A673 (cell line): ENCODE measurements around the gene DHRS1. TPM values are rescaled to one million over a fixed set of nuclear protein-coding genes. Genes with fewer than 3 reads are reported as not detected.
A peak's percentile ranks its signal among the peaks of the same experiment; 100 is the strongest.

Experiments used
- BruUV-seq: library from RNA; stranded (reverse); fragments of 400-500 nt; replicated peaks from 2 replicates; lab custom pipeline; 2021; lab: Mats Ljungman, UMichigan
- CTCF ChIA-PET: fragments of 300-600 bp; sonication (Branson Sonifier 250); formaldehyde crosslinking; loops from one replicate; lab custom pipeline; 2022; ENCODE audit warnings: antibody characterized with exemption; lab: Charles Lee
- POLR2A ChIA-PET: fragments of 300-600 bp; sonication (Branson Sonifier 250); formaldehyde crosslinking; loops from one replicate; lab custom pipeline; 2022; ENCODE audit warnings: antibody characterized with exemption; ENCODE audit not compliant: low non-redundant PET; lab: Charles Lee
- DNase-seq: peaks from one replicate; pipeline ENCODE4 v3.0.0-alpha.2; 2015; ENCODE audit warnings: low spot score
- H3K27ac ChIP-seq: fragments of 200-600 bp; sonication (generic); 2 replicates; pipeline ENCODE4 v1.5.1; 2016; ENCODE audit warnings: mixed run types, low read depth, mild to moderate bottlenecking, mixed read lengths, antibody characterized with exemption, low read length; ENCODE audit not compliant: poor library complexity, severe bottlenecking
- H3K27me3 ChIP-seq: fragments of 200-600 bp; sonication (generic); replicated peaks from 2 replicates; pipeline ENCODE4 v1.6.1; 2017; ENCODE audit warnings: mixed run types, low read depth, mild to moderate bottlenecking, mixed read lengths, antibody characterized with exemption, low read length; ENCODE audit not compliant: insufficient read depth, poor library complexity
- H3K36me3 ChIP-seq: fragments of 200-600 bp; sonication (generic); 2 replicates; pipeline ENCODE4 v1.6.1; 2016; ENCODE audit warnings: mixed run types, mild to moderate bottlenecking, mixed read lengths, antibody characterized with exemption, low read length; ENCODE audit not compliant: insufficient read depth, poor library complexity, severe bottlenecking
- H3K4me1 ChIP-seq: fragments of 200-600 bp; sonication (generic); 2 replicates; pipeline ENCODE4 v1.6.1; 2017; ENCODE audit warnings: mixed run types, mild to moderate bottlenecking, mixed read lengths, antibody characterized with exemption, low read length; ENCODE audit not compliant: insufficient read depth, poor library complexity, severe bottlenecking
- H3K4me3 ChIP-seq: fragments of 200-600 bp; sonication (generic); 2 replicates; pipeline ENCODE4 v1.5.1; 2016; ENCODE audit warnings: low read depth, mixed run types, mild to moderate bottlenecking, mixed read lengths, low read length; ENCODE audit not compliant: poor library complexity, severe bottlenecking
- H3K9me3 ChIP-seq: fragments of 200-600 bp; sonication (generic); 2 replicates; pipeline ENCODE4 v1.6.1; 2016; ENCODE audit warnings: mixed run types, low read depth, mild to moderate bottlenecking, mixed read lengths, antibody characterized with exemption, low read length; ENCODE audit not compliant: poor library complexity, severe bottlenecking
- EZH2 ChIP-seq: fragments of 200-600 bp; sonication (generic); IDR thresholded peaks from 2 replicates; pipeline ENCODE4 v1.6.1; 2017; ENCODE audit warnings: borderline replicate concordance, low read depth, mild to moderate bottlenecking, mixed read lengths, antibody characterized with exemption, low read length; ENCODE audit not compliant: poor library complexity, severe bottlenecking
- intact Hi-C: fragments of 100-400 bp; cut with micrococcal nuclease; formaldehyde crosslinking; loops from one replicate; pipeline ENCODE4 v1.10.0; 2022; ENCODE audit not compliant: unreplicated experiment
- total RNA-seq: library from RNA; stranded (reverse); gene quantifications from 2 replicates; pipeline ENCODE4 v1.2.3, GENCODE V29; 2021
- TF ChIP-seq, protein P1 (sequence below): fragments of 300-800, 200-600 bp; sonication (generic); conservative IDR thresholded peaks from 2 replicates; pipeline ENCODE4 v1.5.1; 2017; ENCODE audit warnings: low read depth, mild to moderate bottlenecking, antibody characterized with exemption, low read length, moderate library complexity, mixed read lengths

Gene DHRS1
- total RNA-seq, 1 experiment from 2014 or later: 13.3 TPM

GRCh38 chr14:24332268-24332993 lies 32.9 kb upstream of the DHRS1 start:
- Histone ChIP-seq H3K27ac (no peak overlapping the region), H3K27me3 (no peaks in the 10 kb centered on the region), H3K36me3 (no peaks in the 10 kb centered on the region), H3K4me3 (no peak overlapping the region), H3K9me3 (no peaks in the 10 kb centered on the region), H3K4me1 (peaks cover 10% of the 10 kb centered on the region)
- CTCF ChIA-PET: interaction anchor here (0.9 to 4.8 kb wide), 6 partner anchors 15 to 104 kb away, joined by 3 to 101 read pairs (median 5); partner anchors contain the start of genes CBLN3, CIDEB, KHNYN and NYNRIN
- POLR2A ChIA-PET: interaction anchor here (1.0 kb wide), 1 partner anchor 99 kb away, joined by 4 read pairs; no protein-coding TSS in a partner anchor
- peak; percentile 88 for DNase-seq
- intact Hi-C loops: loop anchor here (2.0 kb wide), 1 partner anchor 98 kb away; no protein-coding TSS in a partner anchor
- no TSS peak for BruUV-seq
- TF ChIP-seq EZH2: no peak
- TF ChIP-seq, protein P1, sequence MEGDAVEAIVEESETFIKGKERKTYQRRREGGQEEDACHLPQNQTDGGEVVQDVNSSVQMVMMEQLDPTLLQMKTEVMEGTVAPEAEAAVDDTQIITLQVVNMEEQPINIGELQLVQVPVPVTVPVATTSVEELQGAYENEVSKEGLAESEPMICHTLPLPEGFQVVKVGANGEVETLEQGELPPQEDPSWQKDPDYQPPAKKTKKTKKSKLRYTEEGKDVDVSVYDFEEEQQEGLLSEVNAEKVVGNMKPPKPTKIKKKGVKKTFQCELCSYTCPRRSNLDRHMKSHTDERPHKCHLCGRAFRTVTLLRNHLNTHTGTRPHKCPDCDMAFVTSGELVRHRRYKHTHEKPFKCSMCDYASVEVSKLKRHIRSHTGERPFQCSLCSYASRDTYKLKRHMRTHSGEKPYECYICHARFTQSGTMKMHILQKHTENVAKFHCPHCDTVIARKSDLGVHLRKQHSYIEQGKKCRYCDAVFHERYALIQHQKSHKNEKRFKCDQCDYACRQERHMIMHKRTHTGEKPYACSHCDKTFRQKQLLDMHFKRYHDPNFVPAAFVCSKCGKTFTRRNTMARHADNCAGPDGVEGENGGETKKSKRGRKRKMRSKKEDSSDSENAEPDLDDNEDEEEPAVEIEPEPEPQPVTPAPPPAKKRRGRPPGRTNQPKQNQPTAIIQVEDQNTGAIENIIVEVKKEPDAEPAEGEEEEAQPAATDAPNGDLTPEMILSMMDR: peak; percentile 79

DNA sequence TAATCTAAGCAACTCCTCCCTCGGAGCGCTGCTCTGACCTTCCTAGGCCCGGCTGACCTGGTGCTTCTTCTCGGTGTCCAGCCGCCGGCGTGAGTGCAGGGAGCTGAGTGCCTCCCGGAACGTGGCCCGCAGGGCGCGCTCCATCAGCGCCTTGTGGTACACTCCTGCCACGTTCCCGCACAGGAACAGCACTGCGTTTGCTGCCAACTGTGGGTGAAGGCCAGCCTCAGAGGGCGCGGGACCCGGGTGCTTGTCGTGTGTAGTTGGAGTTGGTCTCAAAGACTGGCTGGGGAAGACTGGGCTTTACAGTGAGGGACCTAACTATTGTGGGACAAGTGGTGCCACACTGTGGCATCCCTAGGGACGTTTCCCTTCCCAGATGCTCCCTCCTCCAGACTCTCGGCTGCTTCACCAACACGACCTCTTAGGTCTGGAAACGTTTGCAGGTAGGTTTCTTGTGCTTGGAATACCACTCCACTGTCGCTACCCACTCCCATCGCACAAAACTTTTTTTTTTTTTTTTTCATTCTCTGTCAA lies 32.2 kb upstream of the DHRS1 start:
- Histone ChIP-seq H3K27me3 (no peaks in the 10 kb centered on the region), H3K36me3 (no peaks in the 10 kb centered on the region), H3K4me1 (peaks cover 10% of the 10 kb centered on the region), H3K4me3 (no peak overlapping the region), H3K27ac (no peak overlapping the region), H3K9me3 (no peaks in the 10 kb centered on the region)
- TF ChIP-seq, protein P1: no peak
- no peak for TF ChIP-seq EZH2
- BruUV-seq: no TSS peak
- CTCF ChIA-PET: interaction anchor here (0.9 to 4.8 kb wide), 4 partner anchors 24 to 104 kb away, joined by 4 to 101 read pairs (median 16); partner anchors contain the start of genes CBLN3, CIDEB, KHNYN and TINF2
- no peak for DNase-seq
- POLR2A ChIA-PET: interaction anchor here (1.0 kb wide), 1 partner anchor 100 kb away, joined by 4 read pairs; no protein-coding TSS in a partner anchor
- intact Hi-C loops: loop anchor here (2.0 kb wide), 1 partner anchor 99 kb away; no protein-coding TSS in a partner anchor

- CTCF ChIA-PET: no interaction called here
- no TSS peak for BruUV-seq
- Histone ChIP-seq H3K36me3 (no peaks in the 10 kb centered on the region), H3K9me3 (no peaks in the 10 kb centered on the region), H3K27me3 (no peaks in the 10 kb centered on the region), H3K4me1 (peaks cover 10% of the 10 kb centered on the region), H3K4me3 (no peak overlapping the region), H3K27ac (no peak overlapping the region)
- no peak for DNase-seq
- POLR2A ChIA-PET: interaction anchor here (1.0 kb wide), 1 partner anchor 101 kb away, joined by 4 read pairs; no protein-coding TSS in a partner anchor
- TF ChIP-seq EZH2: no peak
- TF ChIP-seq, protein P1: no peak
- intact Hi-C loops: no loop called here
These were observed 31.5 kb upstream of the DHRS1 start for GRCh38 chr14:24330973-24331674.
